Measurements from ENCODE around the gene GALNT13. TPM values are rescaled to one million over a fixed set of nuclear protein-coding genes. Genes with fewer than 3 reads are reported as not detected.

The GALNT13 gene
- total RNA-seq, 1 donor from 2014 or later, result 0.13 TPM

DNA sequence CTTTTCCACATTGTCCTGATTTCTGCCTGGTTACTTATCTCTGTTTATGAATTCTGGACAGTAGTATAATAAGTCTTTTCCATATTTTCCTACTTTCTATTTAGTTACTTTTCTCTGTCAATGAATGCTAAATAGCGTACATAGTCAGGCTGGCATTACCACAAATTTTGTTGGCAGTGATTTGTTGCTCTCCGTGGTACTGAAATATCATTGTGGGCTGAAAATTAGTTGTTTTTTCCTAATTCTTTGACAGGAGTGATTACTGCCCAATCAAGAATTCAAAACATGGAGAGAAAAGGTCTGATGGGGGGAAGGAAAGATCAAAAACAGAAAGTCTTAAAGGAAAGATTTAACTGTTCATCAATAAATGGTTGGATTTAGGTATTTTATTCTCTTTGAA, 7.7 kb upstream of the GALNT13 start:
- Mint-ChIP-seq H3K9me3 (ENCODE audit: unreplicated experiment) (peaks cover 5% of the 10 kb centered on the region), H3K4me1 (ENCODE audit: unreplicated experiment) (no peaks in the 10 kb centered on the region), H3K4me3 (ENCODE audit: unreplicated experiment) (no peak overlapping the region), H3K27ac (ENCODE audit: unreplicated experiment) (no peak overlapping the region), H3K27me3 (ENCODE audit: unreplicated experiment) (no peaks in the 10 kb centered on the region), H3K36me3 (ENCODE audit: unreplicated experiment) (no peaks in the 10 kb centered on the region)
- no peak for DNase-seq (ENCODE audit: extremely low spot score, unreplicated experiment)
- TF ChIP-seq, protein P1, sequence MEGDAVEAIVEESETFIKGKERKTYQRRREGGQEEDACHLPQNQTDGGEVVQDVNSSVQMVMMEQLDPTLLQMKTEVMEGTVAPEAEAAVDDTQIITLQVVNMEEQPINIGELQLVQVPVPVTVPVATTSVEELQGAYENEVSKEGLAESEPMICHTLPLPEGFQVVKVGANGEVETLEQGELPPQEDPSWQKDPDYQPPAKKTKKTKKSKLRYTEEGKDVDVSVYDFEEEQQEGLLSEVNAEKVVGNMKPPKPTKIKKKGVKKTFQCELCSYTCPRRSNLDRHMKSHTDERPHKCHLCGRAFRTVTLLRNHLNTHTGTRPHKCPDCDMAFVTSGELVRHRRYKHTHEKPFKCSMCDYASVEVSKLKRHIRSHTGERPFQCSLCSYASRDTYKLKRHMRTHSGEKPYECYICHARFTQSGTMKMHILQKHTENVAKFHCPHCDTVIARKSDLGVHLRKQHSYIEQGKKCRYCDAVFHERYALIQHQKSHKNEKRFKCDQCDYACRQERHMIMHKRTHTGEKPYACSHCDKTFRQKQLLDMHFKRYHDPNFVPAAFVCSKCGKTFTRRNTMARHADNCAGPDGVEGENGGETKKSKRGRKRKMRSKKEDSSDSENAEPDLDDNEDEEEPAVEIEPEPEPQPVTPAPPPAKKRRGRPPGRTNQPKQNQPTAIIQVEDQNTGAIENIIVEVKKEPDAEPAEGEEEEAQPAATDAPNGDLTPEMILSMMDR (IDR thresholded peaks at IDR 0.05), result no peak

DNA sequence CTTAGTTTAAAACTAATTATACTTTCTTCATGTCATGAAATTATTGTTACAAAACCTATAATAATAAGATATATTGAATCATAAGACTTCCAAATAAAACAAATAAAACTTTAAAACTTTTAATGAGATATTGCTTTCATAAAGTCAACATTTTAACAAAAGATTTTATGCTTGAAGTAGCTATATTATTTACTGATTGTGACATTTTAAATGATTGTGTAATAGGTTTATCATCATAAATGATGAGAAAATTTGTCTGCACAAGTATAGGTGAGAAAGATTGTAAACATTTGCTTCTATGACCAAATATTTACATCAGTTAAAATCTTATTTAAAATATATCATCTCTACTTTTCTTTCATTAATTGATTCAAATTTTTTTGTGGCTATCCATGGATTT, 5.1 kb upstream of the GALNT13 start:
- TF ChIP-seq, protein P1 (IDR thresholded peaks at IDR 0.05), result no peak
- Mint-ChIP-seq H3K27me3 (ENCODE audit: unreplicated experiment) (peaks cover 17% of the 10 kb centered on the region), H3K27ac (ENCODE audit: unreplicated experiment) (no peak overlapping the region)

DNA sequence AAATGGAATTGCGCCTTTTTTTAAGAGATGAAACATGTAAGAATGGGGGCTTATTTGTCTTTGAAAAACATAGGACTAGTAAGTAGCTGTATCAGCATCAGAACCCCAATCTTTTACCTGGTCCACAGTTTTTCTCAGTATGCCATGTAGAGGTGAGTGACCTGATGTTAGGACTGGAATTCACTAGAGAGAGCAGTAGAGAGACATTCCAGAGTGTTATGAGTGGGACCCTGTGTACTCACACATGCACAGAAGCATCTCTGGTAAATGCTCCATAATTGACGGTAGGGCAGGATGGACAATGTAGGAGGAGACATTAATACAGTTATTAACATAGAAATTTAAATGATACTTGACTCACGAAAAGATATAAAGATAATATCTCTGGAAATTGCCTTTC, 1.4 kb upstream of the GALNT13 start:
- Mint-ChIP-seq H3K27me3 (ENCODE audit: unreplicated experiment) (peaks cover 39% of the 10 kb centered on the region), H3K27ac (ENCODE audit: unreplicated experiment) (no peak overlapping the region), H3K4me3 (ENCODE audit: unreplicated experiment) (no peak overlapping the region), H3K4me1 (ENCODE audit: unreplicated experiment) (peaks cover 10% of the 10 kb centered on the region), H3K9me3 (ENCODE audit: unreplicated experiment) (no peaks in the 10 kb centered on the region), H3K36me3 (ENCODE audit: unreplicated experiment) (no peaks in the 10 kb centered on the region)
- DNase-seq (ENCODE audit: extremely low spot score, unreplicated experiment), result no peak
- TF ChIP-seq, protein P1 (IDR thresholded peaks at IDR 0.05), result peak; percentile 32

More for the DNA sequence above, 5.1 kb upstream of the GALNT13 start:
- no peak for DNase-seq (ENCODE audit: extremely low spot score, unreplicated experiment)
- H3K36me3 Mint-ChIP-seq (ENCODE audit: unreplicated experiment), result no peaks in the 10 kb centered on the region
- H3K9me3 Mint-ChIP-seq (ENCODE audit: unreplicated experiment), result peaks cover 5% of the 10 kb centered on the region
- H3K4me1 Mint-ChIP-seq (ENCODE audit: unreplicated experiment), result peaks cover 2% of the 10 kb centered on the region
- H3K4me3 Mint-ChIP-seq (ENCODE audit: unreplicated experiment), result no peak overlapping the region

DNA sequence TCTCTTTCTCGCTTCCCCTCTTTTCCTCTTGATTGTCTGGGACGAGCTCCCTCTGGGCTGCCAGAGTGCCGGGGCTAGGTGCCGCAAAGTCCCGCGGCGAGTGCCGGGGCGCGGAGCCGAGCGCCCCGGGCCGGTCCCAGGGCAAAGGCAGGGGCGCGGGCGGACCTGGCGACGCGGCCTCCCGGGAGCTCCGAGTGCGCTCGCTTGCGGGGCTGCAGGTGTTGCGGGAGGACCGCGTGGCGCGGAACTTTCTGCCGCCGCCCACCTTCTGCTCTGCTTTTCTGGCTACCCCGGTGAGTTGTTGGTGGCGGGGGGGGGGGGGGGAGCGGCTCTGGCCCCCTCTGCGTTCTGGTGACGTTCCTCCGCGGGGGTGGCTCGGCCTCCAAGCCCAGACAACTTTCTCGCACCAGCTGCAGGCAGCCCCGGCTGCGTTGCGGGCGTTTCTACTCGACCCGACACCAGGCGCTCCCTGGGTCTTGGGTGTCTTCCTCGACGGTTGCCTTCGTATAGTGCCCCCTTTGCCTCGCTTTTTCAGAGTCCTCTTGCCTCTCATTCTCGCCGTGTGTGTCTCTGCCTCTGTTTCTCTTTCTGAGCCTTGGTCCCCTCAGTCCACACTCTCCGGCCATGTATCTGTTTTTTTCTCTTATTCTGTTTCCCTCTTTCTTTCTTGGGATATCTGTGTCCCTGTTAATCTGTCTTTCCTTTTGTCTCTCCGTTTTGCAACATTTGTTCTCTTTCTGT, 759 bp downstream of the GALNT13 start:
- peaks cover 52% of the 10 kb centered on the region for H3K27me3 Mint-ChIP-seq (ENCODE audit: unreplicated experiment)
- peaks cover 10% of the 10 kb centered on the region for H3K4me1 Mint-ChIP-seq (ENCODE audit: unreplicated experiment)
- no peaks in the 10 kb centered on the region for H3K9me3 Mint-ChIP-seq (ENCODE audit: unreplicated experiment)
- no peaks in the 10 kb centered on the region for H3K36me3 Mint-ChIP-seq (ENCODE audit: unreplicated experiment)
- no peak for DNase-seq (ENCODE audit: extremely low spot score, unreplicated experiment)
- no peak overlapping the region for H3K27ac Mint-ChIP-seq (ENCODE audit: unreplicated experiment)
- TF ChIP-seq, protein P1 (IDR thresholded peaks at IDR 0.05), result no peak
- H3K4me3 Mint-ChIP-seq (ENCODE audit: unreplicated experiment), result peak overlapping the region; percentile 55

DNA sequence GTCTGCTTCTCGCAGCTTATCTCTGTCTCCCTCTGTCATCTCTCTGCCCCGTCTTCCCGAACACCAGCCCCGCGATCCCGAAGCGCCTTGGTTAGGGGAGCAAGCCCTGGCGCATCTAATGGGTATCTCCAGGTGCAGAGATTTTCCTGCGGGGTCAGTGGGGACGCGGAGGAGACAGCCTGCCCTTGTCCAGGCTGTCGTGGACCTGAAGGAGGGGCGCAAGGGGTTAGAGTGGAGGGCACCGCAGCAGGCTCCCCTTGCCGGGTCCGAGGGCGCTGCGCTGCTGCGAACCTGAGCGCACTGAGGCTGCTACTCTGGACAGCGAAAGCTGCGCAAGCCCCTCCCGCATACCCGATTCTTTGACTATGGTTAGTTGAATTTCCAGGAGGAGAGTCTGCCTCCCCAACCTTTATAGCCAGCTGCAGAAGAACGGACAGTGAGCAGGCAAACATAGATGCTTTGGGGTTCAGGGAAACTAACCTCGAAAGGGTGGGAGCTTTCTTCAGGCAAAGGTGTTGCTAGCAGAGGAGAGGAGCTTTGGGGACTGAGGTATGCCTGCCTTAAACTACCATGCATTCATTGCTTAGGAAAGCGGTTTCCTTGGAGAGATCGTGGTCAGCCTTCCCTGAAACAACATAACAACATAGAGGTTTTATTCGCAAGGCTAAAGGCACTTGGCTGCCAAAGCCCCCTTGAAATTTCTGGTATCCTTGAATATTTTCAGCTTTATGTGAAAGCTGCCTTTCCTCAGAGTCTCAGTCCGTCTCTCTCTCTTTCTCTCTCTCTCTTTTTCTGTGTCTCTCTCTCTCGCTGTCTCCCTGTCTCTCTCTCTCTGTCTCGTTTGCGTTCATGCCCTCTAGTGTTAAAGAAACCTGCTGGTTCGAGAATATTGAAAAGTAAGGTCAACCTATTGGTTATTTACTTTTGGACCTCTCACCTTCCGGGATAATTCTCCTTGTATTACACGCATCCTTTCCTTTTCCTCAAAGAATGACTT, 1.6 kb downstream of the GALNT13 start:
- Mint-ChIP-seq H3K36me3 (ENCODE audit: unreplicated experiment) (no peaks in the 10 kb centered on the region), H3K4me1 (ENCODE audit: unreplicated experiment) (peaks cover 10% of the 10 kb centered on the region), H3K27me3 (ENCODE audit: unreplicated experiment) (peaks cover 52% of the 10 kb centered on the region), H3K9me3 (ENCODE audit: unreplicated experiment) (no peaks in the 10 kb centered on the region), H3K4me3 (ENCODE audit: unreplicated experiment) (peak overlapping the region; percentile 55), H3K27ac (ENCODE audit: unreplicated experiment) (no peak overlapping the region)
- no peak for DNase-seq (ENCODE audit: extremely low spot score, unreplicated experiment)
- TF ChIP-seq, protein P1 (IDR thresholded peaks at IDR 0.05), result no peak
